ENCODE data around the gene BAMBI. TPM values are rescaled to one million over a fixed set of nuclear protein-coding genes. Genes with fewer than 3 reads are reported as not detected.

BAMBI gene
- total and polyA plus RNA-seq, 10 donors = 3.9 to 38.0 (median 15.7) TPM

DNA sequence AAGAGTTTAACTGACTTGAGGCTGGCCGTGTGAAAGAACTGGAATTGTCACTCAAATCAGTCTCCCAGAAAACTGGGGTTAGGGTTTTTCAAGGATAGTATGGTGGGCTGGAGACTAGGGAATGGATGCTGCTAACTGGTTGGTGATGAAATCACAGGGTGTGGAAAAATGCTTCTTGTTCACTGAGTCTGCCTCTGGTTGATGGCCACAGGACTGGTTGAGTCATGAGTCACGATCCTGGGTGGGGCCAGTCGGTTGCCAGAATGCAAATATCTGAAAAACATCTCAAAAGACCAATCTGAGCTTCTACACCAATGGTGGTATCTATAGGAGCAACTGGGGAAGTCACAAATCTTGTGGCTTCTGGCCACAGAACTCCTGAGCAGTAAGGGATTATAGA, 16.3 kb upstream of the BAMBI start:
- Histone ChIP-seq H3K4me1 (peaks cover 0 to 12% (median 5%) of the 10 kb centered on the region in 6 donors), H3K9me3 (no peaks in the 10 kb centered on the region), H3K27me3 (replicated peaks in 1 of 7) (peaks cover 0 to 22% (median 0%) of the 10 kb centered on the region in 7 donors), H3K27ac (no peak overlapping the region), H3K4me3 (no peak overlapping the region), H3K36me3 (no peaks in the 10 kb centered on the region)
- DNase-seq = no peak
- WGBS, 5 donors = 53 to 70% (median 58%) methylated on average over 3 of the region's 3 CpGs
- intact Hi-C loops (cut with DNase I; ENCODE audit: low total_unique reads) = loop anchor here (5.0 kb wide), 1 partner anchor 646 kb away; no protein-coding TSS in a partner anchor
- TF ChIP-seq POLR2AphosphoS5 (IDR thresholded peaks at IDR 0.05) (no peak), POLR2A (IDR thresholded peaks at IDR 0.05) (no peak)
- TF ChIP-seq, protein P1, sequence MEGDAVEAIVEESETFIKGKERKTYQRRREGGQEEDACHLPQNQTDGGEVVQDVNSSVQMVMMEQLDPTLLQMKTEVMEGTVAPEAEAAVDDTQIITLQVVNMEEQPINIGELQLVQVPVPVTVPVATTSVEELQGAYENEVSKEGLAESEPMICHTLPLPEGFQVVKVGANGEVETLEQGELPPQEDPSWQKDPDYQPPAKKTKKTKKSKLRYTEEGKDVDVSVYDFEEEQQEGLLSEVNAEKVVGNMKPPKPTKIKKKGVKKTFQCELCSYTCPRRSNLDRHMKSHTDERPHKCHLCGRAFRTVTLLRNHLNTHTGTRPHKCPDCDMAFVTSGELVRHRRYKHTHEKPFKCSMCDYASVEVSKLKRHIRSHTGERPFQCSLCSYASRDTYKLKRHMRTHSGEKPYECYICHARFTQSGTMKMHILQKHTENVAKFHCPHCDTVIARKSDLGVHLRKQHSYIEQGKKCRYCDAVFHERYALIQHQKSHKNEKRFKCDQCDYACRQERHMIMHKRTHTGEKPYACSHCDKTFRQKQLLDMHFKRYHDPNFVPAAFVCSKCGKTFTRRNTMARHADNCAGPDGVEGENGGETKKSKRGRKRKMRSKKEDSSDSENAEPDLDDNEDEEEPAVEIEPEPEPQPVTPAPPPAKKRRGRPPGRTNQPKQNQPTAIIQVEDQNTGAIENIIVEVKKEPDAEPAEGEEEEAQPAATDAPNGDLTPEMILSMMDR (IDR thresholded peaks at IDR 0.05 in 8 of 11, conservative IDR thresholded peaks at IDR 0.05 in 3 of 11) = no peak

DNA sequence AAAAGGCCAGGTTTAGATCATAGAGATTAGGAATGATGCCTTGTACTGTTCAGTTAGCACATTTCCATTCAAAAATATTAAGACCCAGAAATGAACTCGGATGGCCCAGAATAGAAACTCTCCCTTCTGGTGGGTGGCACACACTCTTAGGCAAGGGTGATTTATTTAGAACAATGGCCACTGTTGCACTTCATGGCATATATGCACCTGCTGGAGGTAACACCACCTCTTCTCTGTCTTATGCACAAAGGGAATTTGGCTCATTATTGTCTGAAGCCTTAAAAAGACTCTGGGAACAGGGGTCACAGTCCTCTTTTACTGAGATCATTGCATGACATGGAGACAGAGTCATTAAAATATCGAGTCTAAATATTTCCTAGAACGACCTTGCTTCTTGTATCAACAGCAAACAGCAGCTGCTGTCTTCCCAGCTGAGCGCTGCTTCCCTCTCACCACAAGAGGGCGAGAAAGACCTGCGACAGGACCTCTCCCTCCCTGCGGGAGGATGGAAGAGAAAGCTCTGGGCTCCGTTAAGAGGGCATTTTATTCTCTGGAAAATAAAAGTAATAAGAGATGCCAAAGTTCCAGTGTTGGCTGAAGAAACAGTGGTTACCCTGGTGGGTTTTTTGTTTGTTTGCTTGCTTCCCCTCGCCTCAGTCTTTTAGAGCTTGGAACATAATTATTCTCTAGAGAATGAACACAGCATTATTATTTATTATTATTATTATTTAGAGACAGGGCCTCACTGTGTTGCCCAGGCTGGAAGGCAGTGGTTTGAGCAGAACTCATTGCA, 13.5 kb upstream of the BAMBI start:
- no peaks in the 10 kb centered on the region for H3K9me3 ChIP-seq
- no peak overlapping the region for H3K4me3 ChIP-seq
- intact Hi-C loops (cut with DNase I; ENCODE audit: low total_unique reads) = loop anchor here (5.0 kb wide), 1 partner anchor 644 kb away; no protein-coding TSS in a partner anchor
- H3K27me3 ChIP-seq (replicated peaks in 1 of 7) = peaks cover 0 to 50% (median 20%) of the 10 kb centered on the region in 7 donors
- peaks cover 0 to 23% (median 12%) of the 10 kb centered on the region in 6 donors for H3K4me1 ChIP-seq
- 5 to 11% (median 8%) methylated on average over 9 of the region's 9 CpGs for WGBS, 5 donors
- TF ChIP-seq, protein P1 (IDR thresholded peaks at IDR 0.05 in 8 of 11, conservative IDR thresholded peaks at IDR 0.05 in 3 of 11) = peak; percentile 70 to 97 (median 91)
- no peak for TF ChIP-seq POLR2A (IDR thresholded peaks at IDR 0.05)
- H3K36me3 ChIP-seq = no peaks in the 10 kb centered on the region
- peak; percentile 90 for DNase-seq
- H3K27ac ChIP-seq = no peak overlapping the region

DNA sequence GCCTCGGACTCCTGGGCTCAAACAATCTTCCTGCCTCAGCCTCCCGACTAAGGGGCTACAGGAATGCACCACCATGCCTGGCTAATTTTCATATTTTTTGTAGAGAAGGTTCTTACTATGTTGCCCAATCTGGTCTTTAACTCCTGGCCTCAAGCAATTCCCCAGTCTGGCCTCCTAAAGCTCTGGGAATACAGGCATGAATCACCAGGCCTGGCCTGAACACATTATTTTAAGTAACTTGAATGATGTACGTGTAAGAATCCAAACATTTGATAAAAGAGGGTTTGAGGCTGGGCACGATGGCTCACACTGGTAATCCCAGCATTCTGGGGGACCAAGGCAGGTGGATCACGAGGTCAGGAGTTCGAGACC, 13.0 kb upstream of the BAMBI start:
- TF ChIP-seq POLR2AphosphoS5 (IDR thresholded peaks at IDR 0.05) = no peak
- no peak for TF ChIP-seq POLR2A (IDR thresholded peaks at IDR 0.05)
- TF ChIP-seq, protein P1 (IDR thresholded peaks at IDR 0.05 in 8 of 11, conservative IDR thresholded peaks at IDR 0.05 in 3 of 11) = no peak
- no peak for DNase-seq
- Histone ChIP-seq H3K4me1 (peaks cover 4 to 29% (median 16%) of the 10 kb centered on the region in 6 donors), H3K27ac (no peak overlapping the region), H3K27me3 (replicated peaks in 1 of 7) (peaks cover 0 to 56% (median 26%) of the 10 kb centered on the region in 7 donors), H3K4me3 (no peak overlapping the region), H3K9me3 (no peaks in the 10 kb centered on the region), H3K36me3 (no peaks in the 10 kb centered on the region)
- 55 to 72% (median 60%) methylated on average over 6 of the region's 6 CpGs for WGBS, 5 donors
- intact Hi-C loops (cut with DNase I; ENCODE audit: low total_unique reads) = loop anchor here (5.0 kb wide), 1 partner anchor 643 kb away; no protein-coding TSS in a partner anchor

DNA sequence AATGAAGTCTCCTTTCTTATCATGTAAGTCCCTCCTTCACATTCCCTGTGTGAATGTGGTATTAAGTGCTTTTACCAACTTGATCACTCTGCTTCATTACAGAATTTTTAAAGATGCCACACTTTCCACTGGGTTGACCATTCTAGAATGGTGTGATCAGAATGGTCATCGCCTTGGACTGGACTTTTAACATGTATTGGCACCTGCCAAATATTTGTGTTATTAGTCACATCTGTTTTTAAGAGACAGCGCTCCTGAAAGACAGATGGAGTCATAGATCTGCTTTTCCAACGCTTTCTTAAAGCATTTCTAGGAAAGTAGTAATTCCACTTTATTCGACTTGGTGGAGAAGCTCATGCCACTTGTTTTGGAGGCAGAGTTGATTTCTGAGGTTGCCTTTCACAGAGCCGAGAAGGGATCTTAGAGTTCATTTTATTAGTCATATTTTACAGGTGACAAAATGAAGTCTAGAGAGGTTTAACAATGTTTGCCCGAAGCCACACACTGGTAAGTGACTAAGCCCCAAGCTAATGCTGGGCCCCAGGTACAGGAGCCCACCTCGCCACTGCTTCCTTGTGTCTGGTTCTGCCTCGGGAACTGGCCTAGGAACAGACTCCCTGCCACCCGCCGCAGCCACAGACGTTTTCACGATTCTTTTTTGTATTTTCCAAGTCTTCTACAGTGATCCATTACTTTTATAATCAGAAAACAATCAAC, 10.4 kb upstream of the BAMBI start:
- WGBS, 5 donors = 84 to 93% (median 89%) methylated on average over 12 of the region's 12 CpGs
- H3K27me3 ChIP-seq (replicated peaks in 1 of 7) = peaks cover 0 to 81% (median 29%) of the 10 kb centered on the region in 7 donors
- TF ChIP-seq POLR2A (IDR thresholded peaks at IDR 0.05) = no peak
- TF ChIP-seq, protein P1 (IDR thresholded peaks at IDR 0.05 in 8 of 11, conservative IDR thresholded peaks at IDR 0.05 in 3 of 11) = no peak
- TF ChIP-seq POLR2AphosphoS5 (IDR thresholded peaks at IDR 0.05) = no peak
- no peak overlapping the region for H3K27ac ChIP-seq
- no peak for DNase-seq
- no peaks in the 10 kb centered on the region for H3K9me3 ChIP-seq
- H3K4me3 ChIP-seq = no peak overlapping the region
- intact Hi-C loops (cut with DNase I; ENCODE audit: low total_unique reads) = loop anchor here (5.0 kb wide), 1 partner anchor 325 kb away; no protein-coding TSS in a partner anchor
- peaks cover 4 to 29% (median 16%) of the 10 kb centered on the region in 6 donors for H3K4me1 ChIP-seq
- H3K36me3 ChIP-seq = no peaks in the 10 kb centered on the region

Measured in spleen (tissue), 11 donors.